T-helper 2 cell treated with Interferon-gamma antibody and Interleukin-4, amounts not matched to agents 100 ng/mL and 5 ng/mL, for 36 hours (primary cell): ENCODE results near the gene MIF. TPM values are rescaled to one million over a fixed set of nuclear protein-coding genes. Genes with fewer than 3 reads are reported as not detected.

Source experiments
- intact Hi-C: fragments of 100-400 bp; cut with micrococcal nuclease; formaldehyde crosslinking; loops from one replicate; pipeline ENCODE4 v1.15.1; 2023
- total RNA-seq: library from RNA; stranded (reverse); gene quantifications from 2 replicates; pipeline ENCODE4 v1.2.3, GENCODE V29; 2022

The MIF gene
- total RNA-seq: 1,011 TPM in 2 replicates

DNA sequence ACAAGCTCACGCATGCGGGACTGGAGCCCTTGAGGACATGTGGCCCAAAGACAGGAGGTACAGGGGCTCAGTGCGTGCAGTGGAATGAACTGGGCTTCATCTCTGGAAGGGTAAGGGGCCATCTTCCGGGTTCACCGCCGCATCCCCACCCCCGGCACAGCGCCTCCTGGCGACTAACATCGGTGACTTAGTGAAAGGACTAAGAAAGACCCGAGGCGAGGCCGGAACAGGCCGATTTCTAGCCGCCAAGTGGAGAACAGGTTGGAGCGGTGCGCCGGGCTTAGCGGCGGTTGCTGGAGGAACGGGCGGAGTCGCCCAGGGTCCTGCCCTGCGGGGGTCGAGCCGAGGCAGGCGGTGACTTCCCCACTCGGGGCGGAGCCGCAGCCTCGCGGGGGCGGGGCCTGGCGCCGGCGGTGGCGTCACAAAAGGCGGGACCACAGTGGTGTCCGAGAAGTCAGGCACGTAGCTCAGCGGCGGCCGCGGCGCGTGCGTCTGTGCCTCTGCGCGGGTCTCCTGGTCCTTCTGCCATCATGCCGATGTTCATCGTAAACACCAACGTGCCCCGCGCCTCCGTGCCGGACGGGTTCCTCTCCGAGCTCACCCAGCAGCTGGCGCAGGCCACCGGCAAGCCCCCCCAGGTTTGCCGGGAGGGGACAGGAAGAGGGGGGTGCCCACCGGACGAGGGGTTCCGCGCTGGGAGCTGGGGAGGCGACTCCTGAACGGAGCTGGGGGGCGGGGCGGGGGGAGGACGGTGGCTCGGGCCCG is at the start of gene MIF:
MIF (plus strand) TSS at position 439 of the 765 bp plus-strand sequence; CDS start at position 531, 92 bp downstream.
- intact Hi-C loops: loop anchor here (1.0 to 10.0 kb wide), 4 partner anchors 20 to 381 kb away; partner anchors contain the start of genes SLC2A11 and SPECC1L

DNA sequence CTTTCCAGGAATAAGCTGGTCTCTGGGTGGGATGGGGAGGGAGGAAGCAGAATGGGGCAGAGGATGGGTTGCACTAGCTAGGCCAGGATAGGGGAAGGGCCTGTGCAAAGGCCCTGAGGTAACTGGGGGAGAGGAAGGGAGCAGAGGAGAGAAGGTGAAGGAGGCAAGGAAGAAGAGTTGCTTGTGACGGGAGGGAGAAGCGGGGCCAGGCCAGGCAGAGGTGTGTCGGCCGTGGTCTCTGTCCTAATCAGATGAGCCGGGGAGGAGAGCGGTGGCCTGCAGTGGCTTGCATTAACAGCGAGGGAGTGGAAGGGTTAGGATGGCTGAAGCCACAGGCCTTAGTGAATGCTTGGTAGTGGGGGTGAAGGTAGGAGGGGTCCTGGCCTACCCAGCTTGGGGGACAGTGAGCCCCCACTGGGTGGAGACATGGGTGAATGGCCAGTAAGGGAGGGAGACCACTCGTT is 49.4 kb upstream of the MIF start:
- intact Hi-C loops: loop anchor here (5.0 to 10.0 kb wide), 2 partner anchors 220 to 302 kb away; no protein-coding TSS in a partner anchor

DNA sequence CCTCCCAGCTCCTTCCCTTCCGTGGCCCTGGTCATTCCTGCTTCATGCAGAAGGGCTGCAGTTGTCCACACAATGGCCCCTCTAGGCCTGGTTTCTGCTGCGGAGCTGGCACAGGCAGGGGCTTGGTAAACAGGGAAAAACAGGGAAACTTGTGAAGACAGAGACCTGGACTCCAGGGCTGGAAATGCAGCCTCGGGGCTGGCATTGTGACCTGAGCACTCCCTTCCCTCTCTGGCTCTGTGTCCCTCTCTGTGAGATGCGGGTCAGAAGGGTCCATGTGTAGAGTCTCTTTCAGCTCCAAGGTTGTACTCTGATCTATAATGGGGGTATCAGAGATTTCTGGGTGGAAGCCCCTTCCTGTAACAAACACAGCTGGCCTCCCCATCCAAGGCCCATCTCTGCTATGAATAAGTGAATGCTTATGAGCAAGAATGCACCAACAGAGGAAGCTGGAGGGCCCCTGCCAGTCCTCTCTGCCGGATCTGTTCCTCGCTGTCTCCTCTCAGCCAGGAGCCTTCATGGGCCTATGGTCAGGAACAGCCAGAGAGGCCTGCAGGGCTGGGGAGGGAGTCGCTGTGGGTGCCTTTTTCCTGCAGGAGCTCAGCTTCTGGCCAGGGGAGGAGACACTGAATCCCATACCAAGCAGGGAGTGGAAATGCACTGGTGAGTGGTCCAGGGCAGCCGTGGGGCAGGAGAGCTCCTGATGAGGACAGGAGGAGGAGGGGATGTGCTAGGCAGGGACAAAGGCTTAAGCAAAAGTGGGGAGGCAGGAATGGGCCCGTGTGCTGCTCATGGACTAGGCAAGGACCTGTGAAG is 48.7 kb upstream of the MIF start:
- intact Hi-C loops: loop anchor here (5.0 to 10.0 kb wide), 2 partner anchors 221 to 303 kb away; no protein-coding TSS in a partner anchor

- intact Hi-C loops: loop anchor here (5.0 to 10.0 kb wide), 2 partner anchors 221 to 304 kb away; no protein-coding TSS in a partner anchor
Measured at GRCh38 chr22:23846081-23846469, 48.1 kb upstream of the MIF start.

GRCh38 chr22:23847310-23847920 is 46.8 kb upstream of the MIF start:
- intact Hi-C loops: loop anchor here (5.0 to 10.0 kb wide), 2 partner anchors 223 to 305 kb away; no protein-coding TSS in a partner anchor

GRCh38 chr22:23847991-23848864 is 46.0 kb upstream of the MIF start:
- intact Hi-C loops: loop anchor here (5.0 to 10.0 kb wide), 2 partner anchors 223 to 306 kb away; no protein-coding TSS in a partner anchor

DNA sequence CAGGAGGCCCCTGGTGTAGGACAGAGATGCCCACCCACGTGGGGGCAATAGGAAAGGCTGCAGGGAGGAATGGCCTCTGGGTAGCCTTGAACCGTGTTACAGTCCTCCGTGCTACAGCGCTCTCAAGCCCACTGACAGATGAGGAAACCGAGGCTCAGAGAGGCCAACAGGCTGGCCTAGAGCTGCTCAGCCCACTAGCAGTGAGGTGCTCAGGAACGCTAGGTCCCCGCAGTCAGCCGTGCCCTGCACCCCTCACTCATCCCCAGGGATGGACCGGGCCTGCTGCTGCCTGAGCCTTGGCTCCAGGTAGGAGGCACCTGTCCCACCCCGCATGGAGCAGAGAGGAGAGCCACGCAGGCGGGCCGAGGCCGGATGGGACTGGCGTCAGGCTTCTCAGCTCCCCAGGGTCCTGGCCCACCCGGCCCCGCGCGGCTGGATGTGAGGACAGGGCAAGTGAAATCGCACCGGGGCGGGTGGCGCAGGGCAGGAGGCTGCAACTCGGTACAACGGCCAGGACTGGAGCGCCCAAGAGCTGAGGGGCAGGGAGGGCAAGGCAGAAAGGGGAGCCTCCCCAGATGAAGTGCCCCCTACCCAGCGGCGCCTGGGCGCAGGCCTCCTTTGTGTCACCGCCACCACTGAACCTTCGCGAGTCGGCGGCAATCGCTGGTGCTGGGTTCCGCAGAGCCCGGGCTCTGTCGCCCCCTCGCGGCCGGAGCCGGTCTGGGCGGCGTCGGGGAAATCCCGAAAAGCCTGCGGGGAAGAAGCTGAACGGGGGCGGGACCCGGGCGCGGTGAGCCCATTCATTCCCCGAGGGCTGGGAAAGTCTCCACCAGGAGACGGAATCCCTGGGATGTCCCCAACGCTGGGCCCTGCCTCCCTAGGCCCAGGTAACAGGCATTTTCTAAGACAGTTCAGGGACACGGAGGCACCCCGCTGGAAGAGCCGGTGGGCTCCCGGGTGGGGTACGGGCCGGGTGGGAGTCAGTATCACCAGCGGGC is 44.9 kb upstream of the MIF start:
- intact Hi-C loops: loop anchor here (5.0 to 10.0 kb wide), 2 partner anchors 225 to 307 kb away; no protein-coding TSS in a partner anchor

DNA sequence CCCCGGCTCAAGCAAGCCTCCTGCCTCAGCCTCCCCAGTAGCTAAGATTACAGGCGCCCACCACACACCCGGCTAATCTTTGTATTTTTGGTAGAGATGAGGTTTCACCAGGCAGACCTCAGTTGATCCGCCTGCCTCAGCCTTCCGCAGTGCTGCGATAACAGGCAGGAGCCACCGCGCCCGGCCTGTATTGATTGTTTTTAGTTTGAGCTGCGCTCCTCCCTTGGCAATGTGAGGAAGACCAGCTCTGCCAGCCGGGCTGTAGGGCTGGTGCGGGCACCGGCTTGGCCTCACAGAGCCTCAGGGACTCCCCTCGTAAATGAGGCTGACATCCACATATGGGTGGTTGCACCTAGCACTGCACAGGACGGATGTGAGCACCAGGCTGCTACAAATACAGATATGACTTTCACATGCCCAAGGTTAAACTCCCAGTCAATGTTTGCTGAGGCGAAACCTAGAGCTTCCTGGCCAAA is 44.0 kb upstream of the MIF start:
- intact Hi-C loops: no loop called here

GRCh38 chr22:23856721-23857605 is 37.2 kb upstream of the MIF start:
- intact Hi-C loops: loop anchor here (5.0 kb wide), 2 partner anchors 35 to 55 kb away; partner anchors contain the start of gene MIF

DNA sequence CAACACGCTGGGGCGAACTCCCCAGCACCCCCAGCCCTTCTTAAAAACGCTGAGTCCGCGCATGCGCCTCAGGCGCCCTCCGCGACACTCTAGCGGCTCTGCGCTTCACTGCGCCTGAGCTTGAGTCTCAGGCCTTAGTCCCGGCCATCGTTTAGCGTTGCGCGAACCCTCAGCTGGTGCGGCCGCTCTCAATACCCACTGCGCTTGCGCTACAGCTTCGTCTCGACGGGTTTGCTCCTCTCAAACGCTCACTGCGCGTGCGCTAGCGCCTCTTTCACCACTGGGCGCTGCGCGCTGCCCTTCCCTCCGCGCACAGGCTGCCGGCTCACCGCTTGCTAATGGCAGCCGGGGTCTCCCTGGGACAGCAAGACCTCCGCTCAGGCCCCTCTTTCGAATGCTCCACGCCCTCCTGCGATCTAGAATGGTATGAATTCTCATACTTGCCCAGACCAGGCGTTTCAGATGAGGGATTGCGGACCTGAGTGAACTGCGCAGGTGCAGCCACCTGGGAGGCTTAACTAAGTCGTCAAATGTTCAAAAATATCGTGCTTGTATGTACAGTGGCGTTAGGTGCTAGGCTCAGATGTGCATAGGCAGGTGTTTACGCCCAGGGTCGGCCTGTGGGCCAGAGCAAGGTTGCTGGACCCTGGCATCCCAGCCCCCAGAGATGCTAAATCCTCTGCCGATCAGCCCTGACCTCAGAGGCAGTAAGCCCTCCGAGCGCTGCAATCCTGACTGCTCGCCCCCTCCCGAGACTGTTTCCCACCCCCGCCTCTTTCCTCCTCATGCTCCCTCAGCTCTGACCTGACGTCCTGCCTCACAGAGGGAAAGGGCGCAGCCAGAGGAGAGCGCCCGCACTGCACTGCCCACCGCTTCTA is 36.3 kb upstream of the MIF start, which contains the start of gene SLC2A11:
SLC2A11 (plus strand) TSS at position 270 of the 878 bp plus-strand sequence; CDS start at position 395, 125 bp downstream.
- intact Hi-C loops: loop anchor here (5.0 kb wide), 2 partner anchors 34 to 54 kb away; partner anchors contain the start of gene MIF

- intact Hi-C loops: loop anchor here (5.0 kb wide), 2 partner anchors 34 to 54 kb away; partner anchors contain the start of gene MIF
Measured at GRCh38 chr22:23858484-23858815, 35.7 kb upstream of the MIF start.

DNA sequence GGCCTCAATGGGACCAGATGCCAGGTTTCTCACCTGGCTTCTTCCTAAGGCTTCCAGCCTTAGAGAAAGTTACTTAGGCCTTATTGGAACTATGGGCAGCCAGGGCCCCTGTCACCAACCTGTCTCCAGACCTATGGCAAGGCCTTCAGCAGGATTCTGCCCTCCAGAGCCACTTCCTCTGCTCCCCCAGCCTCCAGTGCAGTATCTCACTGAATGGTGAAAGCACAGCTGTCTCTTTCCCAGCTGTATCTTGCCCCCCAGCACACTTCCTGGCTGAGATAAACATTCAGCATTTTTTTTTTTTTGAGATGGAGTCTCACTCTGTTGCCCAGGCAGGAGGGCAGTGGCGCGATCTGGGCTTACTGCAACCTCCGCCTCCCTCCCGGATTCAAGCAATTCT is 35.0 kb upstream of the MIF start:
- intact Hi-C loops: loop anchor here (5.0 kb wide), 2 partner anchors 33 to 53 kb away; partner anchors contain the start of gene MIF

DNA sequence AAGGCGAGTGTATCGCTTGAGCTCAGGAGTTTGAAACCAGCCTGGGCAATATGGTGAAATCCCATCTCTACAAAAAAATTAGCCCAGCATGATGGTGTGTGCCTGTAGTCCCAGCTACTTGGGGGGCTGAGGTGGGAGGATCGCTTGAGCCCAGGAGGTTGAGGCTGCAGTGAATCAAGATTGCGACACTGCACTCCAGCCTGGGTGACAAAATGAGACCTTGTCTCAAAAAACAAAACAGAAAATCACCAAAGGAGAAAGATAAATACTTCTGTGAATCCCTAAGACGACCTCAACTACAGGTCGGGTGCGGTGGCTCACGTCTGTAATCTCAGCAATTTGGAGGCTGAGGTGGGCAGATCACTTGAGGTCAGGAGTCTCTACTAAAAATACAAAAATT is 34.0 kb upstream of the MIF start:
- intact Hi-C loops: loop anchor here (10.0 kb wide), 1 partner anchor 95 kb away; no protein-coding TSS in a partner anchor

DNA sequence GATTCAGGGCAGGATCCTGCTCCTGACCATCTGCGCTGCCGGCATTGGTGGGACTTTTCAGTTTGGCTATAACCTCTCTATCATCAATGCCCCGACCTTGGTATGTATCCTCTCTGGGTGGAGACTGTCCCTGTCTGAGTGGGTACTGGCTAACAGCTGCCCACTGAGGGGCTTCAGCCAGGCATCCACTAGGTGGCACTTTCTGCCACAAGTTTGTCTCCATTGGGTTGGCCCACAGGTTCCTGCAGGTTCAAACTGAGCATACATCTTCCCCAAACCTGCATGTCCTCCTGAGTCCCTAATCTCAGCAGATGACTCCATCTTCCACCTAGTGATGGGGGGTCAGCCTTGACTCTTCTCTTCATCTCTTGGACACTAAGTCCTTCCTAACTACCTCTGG is 32.1 kb upstream of the MIF start:
- intact Hi-C loops: loop anchor here (10.0 kb wide), 1 partner anchor 93 kb away; no protein-coding TSS in a partner anchor

- intact Hi-C loops: loop anchor here (10.0 kb wide), 1 partner anchor 90 kb away; no protein-coding TSS in a partner anchor
Measured at GRCh38 chr22:23864499-23865154, 29.6 kb upstream of the MIF start.

- intact Hi-C loops: loop anchor here (10.0 kb wide), 1 partner anchor 86 kb away; no protein-coding TSS in a partner anchor
Measured at GRCh38 chr22:23868580-23868979, 25.6 kb upstream of the MIF start.
